Esophagus muscularis mucosa (tissue), 4 donors: ENCODE measurements around the gene CEPT1.

Source experiments
- CTCF ChIP-seq, 3 experiments: fragments of 200-600 bp in 2 of 3; fragments of 450-650 bp in 1 of 3; sonication (generic) in 2 of 3; IDR thresholded peaks; one replicate each; pipeline ENCODE4 v1.5.1; 2017 to 2019; ENCODE audit warnings: antibody characterized with exemption in 3 of 3, mild to moderate bottlenecking in 2 of 3, moderate library complexity in 1 of 3
- EP300 ChIP-seq: sonication (generic); formaldehyde crosslinking; IDR thresholded peaks from one replicate; pipeline ENCODE4 v1.6.1; 2017; ENCODE audit warnings: antibody characterized with exemption
- POLR2A ChIP-seq: fragments of 450-650 bp; IDR thresholded peaks from one replicate; pipeline ENCODE4 v1.6.1; 2017; ENCODE audit warnings: antibody characterized with exemption, moderate library complexity, mild to moderate bottlenecking, low read depth
- POLR2AphosphoS5 ChIP-seq, 2 donors: sonication (generic); formaldehyde crosslinking; IDR thresholded peaks; one replicate each; pipeline ENCODE4 v1.6.1; 2017; ENCODE audit warnings: antibody characterized with exemption in 2 of 2

DNA sequence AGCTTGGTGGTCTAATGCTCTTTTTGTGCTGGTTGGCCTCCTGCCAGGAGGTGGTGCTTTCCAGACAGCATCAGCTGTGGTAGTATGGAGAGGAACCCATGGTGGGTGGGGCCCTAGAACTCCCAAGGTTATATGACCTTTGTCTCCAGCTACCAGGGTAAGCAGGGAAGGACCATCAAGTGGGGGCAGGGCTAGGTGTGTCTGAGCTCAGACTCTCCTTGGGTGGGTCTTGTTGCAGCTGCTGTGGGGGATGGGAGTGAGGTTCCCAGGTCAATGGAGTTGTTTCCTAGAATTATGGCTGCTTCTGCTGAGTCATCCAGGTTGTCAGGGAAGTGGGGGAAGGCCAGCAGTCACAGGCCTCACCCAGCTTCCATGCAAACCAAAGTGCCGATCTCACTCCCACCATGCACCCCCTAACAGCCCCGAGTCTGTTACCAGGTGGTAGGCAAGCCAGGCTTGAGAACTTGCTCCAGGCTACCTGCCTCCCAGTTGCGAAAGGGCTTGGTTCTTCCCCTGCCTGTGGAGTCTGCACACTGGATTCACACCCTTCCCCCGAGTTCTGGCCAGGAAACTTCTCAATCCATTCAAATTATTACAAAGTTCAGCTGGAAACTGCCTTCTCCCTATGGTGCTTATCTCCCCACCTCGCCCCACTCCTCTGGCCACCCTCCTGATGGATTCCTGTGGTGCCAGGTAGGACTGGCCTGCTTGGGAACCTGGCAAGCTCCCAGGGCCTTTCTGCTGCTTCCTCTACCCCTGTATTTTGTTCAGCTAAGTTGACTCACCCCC lies 38.0 kb upstream of the CEPT1 start:
- TF ChIP-seq CTCF (IDR thresholded peaks at IDR 0.05), result no peak
- no peak for TF ChIP-seq POLR2A
- TF ChIP-seq POLR2AphosphoS5 (IDR thresholded peaks at IDR 0.05), result no peak
- TF ChIP-seq EP300, result no peak
